Stimulated activated CD8-positive, alpha-beta memory T cell treated with anti-CD3 and anti-CD28 coated beads, Interleukin-4, amount 100 ng/mL, for 24 hours (primary cell): ENCODE measurements around the gene ARID3C.

Experiments
- DNase-seq: peaks from one replicate; pipeline ENCODE4 v3.0.0-alpha.2; 2020; ENCODE audit warnings: low read depth

ARID3C gene

DNA sequence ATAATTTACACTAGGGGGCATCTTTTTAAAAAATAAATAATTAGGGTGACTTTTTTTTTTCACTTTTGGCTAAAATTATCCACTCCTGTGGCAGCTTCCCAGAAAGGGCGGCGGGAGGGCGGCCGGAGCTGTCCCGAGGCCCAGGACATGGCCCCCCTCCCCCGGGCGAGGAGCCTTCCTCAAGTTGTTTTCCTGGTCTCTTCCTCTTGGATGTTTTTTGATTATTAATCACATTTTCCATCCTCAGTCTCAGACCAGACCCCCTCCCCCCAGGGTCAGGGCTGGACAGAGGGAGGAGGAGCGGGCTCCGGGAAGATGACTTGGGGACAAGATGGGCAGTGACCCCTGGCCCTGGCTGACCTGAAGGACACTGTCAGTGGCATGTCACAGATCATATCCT, 34.7 kb downstream of the ARID3C start:
- no peak for DNase-seq

DNA sequence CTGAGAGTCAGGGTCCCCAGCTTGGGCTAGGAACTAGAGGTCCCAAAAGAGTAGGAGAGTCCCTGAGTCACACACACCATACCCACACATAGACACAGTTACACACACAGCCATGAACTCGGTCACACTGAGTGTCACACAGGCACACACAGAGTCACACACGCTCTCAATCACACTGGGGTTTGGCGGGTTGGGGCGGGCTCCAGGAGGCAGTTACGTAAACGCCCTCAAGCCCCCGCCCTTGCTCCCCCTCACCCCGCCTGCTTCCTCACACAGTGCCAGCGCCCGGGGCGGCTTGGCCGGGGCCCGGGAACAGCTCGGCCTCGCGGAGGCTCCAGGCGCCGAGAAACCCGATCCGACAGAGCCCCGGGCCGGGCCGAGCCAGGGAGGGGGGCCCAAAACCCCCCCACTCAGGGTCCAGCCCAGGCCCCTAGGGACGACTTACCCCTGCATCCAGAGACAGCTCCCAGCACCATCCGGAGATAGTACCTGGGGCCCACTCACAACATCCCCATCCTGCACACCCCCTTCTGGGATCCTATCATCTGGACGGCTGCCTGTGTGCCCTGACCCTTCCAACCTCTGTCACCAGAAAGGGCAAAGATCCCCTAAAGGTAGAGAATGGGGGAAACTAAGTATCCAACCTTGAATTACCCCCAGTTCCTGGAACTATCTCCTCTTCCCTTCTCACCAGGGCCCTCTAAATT, 35.8 kb downstream of the ARID3C start:
- DNase-seq, result no peak

DNA sequence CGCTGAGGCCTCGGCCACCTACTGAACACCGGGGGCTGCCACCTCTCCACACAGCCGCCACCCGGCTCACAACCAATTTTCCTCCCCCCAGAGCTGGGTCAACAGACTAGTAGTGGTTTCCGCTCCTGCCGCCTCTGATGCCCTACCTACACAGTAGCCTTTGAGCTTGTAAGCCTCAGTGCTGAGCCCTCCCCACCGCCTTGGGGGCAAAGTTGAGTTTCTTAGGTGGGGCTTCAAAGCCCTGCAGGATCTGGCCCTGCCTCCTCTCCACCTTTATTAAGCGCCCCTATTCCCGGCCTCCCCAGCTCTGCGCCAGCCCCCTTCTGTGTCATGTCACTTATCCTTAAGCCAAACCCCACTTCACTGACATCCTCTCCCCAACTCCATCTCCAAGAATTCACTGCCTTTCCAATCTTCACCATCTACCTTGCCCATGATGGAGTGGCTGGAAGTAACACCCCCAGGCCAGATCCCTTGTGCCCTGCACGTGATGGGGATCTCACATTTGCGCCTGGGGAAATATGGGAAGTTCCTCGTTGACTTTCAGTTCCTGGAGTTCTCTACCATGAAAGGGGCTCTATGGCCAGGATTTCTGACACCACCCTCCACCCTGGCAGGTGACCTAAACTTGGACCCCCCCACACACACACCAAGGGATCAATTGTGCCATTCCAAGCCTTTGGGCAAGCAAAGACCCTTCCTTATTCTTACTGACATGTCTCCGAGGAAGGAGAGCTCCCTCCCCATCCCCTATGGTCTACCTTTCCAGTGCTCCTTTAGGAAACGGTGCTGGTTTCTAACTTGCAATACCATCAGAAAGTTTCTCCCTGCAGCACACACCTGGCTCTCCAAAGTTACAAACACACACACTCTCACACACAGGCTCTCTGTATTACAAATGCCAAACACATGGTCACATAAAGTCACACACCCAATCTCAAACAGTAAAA, 36.7 kb downstream of the ARID3C start:
- no peak for DNase-seq

DNA sequence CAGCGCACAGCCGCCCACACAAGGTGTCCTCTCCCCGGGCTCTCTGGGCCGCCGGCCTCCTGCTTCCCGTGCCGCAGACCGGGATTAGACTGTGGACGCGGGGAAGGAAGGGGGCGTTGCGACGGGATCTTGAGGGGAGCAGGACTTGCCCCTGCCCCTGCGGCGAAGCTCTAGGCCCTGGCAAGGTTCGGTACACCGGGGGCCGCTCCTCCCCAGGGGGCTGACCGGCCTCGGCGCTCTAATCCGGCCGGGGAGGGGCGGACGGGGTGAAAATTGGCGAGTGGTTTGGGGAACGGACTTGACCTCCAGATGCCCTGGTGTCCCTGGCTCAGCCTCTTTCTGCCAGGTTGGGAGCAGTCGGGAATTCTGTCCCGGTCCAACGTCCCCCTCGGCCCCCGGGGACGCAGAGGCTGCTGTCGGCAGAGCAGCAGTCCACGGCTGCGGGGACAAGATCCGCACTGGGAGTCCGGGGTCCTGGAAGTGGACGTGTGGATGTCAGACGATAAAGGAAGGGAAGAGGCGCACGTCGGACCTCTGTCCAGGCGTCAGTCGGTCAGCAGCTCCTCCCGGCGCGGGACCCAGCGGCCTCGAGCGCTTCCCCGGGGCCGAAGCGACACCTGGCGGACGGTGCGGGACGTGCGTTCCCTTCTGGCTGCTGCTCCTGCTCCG, 37.5 kb downstream of the ARID3C start:
- DNase-seq, result peak; percentile 70

DNA sequence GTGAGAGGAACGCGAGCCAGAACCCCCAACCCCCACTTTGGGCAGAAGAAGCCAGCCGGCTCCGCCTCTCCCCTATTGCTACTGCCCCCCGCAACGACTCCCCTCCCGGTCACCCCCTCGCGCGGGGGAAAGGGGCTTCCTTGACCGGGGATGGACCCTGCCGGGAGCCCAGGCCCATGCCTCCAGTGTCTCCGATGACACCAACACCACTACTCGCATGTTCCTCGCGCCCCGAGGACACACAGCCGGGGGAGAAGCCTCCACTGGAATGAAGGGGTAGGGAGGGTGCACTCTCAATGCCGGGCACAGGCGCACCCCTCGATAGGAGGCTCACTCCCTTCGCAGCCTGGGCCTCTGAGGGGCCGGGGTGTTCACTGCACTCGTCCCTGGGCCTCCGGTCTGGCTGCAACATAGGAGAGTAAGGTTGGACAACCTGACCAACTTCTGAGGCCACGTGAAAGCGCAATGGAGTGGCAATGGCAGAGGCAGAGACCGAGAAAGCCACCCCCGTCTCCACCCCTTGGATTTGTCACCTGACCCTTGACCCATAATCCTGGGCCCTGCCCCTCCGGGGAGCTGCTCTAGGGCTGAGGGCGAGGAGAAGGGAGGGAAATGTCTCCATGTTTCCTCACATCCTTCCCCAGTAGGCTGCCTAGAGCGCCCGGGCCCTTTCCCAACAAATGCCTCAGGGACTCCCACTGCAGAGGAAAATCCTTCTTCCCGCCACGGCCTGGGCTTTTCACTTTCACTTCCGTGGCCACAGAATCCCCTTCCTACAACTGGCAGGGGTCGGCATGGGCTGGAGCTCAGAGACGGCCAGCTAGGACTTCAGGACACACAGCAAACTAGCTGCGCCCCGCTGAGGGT, 38.3 kb downstream of the ARID3C start:
- DNase-seq, result no peak

DNA sequence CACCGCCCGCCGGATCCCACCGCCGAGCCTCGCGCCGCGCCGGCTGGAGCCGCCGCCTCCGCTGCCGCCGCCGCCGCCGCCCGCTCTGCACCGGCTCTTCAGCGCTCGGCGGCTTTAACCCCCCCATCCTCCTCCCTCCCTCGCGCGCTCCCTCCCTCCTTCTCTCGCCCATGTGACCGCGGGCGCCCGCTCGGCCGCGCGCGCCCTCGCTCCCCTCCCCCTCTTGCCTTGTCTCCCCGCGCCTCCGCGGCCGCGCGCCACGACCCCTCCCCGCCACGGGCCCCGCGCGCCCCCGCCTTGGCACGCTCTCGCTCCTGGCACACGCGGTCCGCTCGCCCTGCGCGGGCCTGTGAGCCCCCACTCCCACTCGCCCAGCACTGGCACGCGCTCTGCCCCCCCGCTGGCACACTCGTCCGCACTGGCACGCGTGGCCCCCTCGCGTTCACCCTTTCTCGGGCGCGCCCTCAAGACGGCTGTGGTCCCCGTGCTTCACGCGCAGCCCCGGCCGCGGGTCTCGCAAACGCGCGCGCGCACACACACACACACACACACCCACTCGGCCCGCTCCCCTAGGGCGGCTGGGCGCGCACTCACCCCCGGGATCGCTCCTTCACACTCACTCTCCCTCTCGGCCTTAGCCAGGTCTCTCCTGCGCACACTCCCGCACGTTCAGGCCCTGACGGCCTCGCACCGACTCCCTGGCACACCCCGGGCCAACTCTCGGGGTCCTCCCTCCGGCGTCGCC, 39.1 kb downstream of the ARID3C start, which contains the start of gene CNTFR:
TSS of gene CNTFR (minus strand) at position 89 of the 745 bp plus-strand sequence. CDS start 20,743 bp downstream, outside the sequence.
- DNase-seq, result no peak

DNA sequence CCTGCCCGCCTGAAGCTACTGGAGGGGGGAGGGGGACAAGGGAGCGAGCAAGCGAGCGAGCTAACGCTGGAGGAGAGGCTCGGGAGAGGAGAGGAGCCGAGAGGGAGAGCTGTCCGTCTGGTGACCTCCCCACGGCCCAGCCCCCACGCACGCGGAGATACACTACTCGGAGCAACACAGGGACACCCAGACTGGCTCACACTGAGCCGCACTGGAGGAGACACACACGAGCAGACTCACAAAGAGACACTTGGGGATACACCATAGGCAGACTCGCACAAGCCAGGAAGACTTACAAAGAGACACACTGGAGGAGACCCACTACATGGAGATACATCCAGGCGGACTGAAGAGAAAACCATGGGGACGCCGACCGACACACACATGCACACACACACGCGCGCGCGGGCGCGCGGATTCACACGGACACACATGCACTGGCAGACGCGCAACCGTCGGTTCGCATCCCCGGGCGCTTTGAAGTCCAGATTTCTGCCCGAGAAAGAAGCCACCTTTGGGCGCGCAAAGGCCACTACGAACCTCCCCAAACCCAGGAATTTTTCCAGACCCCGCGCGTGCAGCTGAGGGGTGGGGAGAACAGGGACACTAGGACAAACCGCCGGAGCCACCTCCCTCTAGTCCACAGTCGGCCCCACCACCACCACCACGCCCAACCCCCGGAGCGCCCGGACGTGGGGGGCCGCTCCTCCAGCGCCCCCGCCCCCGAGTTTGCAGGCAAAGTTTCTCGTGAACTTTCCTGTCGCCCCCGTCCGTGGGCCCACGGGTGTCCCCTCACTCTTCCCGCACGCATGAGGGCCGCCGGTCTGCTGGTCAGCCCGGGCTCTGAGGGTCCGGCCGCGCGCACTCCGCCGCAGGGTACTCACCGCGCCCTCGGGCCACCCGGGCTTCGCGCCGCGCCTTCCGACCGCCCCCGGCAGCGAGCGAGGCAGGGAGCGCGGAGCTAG, 39.9 kb downstream of the ARID3C start:
- no peak for DNase-seq

DNA sequence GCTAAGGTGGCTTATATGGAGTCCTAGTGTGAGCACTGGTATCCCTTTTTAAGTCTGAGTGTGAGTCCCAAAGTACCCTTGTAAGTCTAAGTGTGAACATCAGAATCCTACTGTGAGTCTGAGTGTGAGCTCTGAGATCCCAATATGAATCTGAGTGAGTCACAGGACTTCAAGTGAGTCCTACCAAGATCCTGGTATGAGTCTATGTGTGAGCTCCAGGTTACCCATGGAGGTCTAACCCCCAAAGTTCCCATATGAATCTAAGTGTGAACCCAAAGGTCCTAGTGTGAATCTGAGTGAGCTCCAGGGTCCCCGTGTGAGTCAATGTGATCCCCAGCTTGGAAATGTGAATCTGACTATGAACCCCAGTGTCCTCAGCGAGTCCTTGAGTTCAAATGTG, 41.6 kb downstream of the ARID3C start:
- DNase-seq, result no peak

DNA sequence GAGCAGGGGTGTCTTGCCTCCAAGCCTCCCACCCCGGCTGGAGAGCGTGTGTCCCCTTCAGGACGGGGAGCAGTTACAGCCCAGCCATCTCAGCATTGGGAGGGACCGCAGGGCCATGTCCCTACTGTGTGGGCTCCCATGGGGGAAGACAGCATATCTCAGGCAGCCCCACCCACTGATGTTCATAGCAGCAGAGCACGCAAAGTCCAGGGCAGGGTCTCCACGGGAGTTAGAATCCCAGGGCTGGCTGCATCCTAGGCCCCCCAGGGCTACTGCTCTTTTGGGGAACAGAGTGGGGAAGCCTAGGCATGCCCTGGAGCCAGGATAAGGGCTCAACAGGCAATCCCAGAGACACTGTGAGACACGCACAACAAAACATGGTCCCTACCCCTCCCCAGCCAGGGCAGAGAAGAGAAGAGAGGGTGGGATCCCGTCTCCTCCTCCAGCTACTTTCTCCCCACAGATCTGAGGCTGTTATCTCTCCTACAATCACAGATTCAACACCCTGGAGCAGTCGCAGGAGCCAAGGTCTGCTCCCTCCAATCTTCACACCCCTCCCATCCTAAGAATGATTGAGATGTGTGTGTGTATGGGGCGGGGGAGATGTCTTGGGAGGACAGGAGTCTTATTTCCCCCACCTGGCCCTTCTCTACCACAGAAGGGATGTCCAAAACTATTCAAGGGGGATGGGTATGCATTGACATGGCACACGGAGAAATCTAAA, 42.8 kb downstream of the ARID3C start:
- DNase-seq, result no peak

DNA sequence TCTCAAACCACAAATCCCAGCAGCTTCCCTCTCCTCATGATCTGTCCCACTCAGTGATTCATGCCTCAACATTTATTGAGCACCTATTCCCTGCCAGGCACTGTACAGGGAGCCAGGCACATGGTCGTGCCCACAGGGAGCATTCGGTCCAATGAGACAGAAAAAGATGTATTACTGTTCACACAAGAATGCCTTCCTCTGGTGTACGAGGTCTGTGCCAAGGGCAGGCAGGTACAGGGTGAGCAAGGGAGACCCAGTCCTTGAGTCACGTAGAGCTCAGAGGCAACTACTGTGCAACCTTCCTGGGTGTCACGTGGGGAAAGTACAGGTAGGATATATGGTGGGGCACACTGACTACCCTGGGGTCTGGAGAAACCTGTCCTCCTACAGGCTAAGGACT, 43.9 kb downstream of the ARID3C start:
- DNase-seq, result no peak

DNA sequence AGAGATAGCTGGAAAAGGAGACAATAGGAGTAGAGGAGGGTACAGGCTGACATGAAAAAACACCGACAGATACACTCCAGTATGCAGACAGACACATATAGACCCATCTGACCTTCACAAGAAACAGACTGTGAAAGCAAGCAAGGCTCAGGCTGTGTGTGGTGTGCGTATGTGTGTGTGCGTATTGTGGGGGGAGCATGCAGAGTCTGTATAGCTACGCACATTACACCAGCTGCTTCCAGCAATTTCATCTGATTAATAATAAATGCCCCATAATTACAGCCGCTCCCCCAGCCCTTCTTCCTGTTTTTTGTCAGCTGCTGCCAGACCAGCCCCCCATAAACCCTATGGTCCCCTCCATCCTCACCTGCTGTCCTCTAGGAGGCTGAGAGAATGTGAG, 46.1 kb downstream of the ARID3C start:
- DNase-seq, result no peak

DNA sequence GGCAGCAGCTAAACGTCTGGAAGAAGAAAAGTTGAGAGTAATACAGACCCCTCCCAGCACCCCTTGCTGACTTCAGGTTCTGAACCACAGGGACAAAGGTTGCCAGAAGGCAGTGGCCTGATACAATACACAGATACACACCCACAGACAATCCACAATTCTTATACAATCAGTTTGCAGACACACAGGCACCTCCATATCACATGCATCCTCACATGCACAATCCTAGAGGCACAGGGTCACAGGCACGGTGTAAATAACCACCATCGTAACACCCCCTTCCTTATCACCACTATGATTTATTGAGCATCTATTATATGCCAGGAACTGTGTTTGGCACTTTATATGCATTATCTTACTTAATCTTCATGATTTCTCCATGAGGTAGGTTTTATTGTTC, 47.5 kb downstream of the ARID3C start:
- DNase-seq, result no peak

DNA sequence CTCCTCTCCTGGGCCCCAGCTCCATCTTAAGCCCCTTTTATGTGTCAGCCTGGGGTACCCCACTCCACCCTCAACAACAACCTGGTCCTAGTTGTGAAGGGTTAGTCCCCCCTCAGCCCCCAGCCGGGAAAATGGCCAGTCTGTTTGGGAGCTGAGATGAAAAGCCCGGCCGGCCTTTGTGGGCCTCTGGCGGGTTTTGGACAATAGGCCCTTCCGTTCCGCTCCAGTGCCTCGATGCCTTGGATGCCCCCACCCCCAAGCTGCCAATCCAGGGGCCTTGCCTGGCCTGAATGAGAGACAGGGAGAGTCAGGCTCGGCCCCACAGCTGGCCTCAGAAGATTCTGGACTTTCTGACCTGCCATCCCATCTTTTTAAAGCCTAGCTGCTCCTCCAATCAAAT, 48.5 kb downstream of the ARID3C start:
- no peak for DNase-seq

DNA sequence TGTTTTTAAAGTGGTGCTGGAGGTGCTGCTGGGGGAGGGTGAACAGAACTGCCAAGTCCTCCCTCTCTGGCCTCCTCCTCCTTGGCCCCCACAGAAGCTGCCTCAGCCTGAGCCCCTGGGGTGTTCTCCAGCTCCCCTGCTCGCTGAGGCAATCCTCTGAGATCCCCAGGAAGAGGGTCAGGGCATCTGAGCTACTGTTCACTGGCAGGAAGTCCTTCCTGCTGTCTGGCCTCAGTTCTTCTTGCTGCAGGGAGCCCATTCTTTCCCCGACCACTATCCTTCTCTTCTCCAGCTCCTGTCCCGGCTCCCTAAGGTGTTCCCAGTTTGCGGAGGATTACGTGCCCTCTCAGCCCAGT, 49.1 kb downstream of the ARID3C start:
- DNase-seq, result no peak

DNA sequence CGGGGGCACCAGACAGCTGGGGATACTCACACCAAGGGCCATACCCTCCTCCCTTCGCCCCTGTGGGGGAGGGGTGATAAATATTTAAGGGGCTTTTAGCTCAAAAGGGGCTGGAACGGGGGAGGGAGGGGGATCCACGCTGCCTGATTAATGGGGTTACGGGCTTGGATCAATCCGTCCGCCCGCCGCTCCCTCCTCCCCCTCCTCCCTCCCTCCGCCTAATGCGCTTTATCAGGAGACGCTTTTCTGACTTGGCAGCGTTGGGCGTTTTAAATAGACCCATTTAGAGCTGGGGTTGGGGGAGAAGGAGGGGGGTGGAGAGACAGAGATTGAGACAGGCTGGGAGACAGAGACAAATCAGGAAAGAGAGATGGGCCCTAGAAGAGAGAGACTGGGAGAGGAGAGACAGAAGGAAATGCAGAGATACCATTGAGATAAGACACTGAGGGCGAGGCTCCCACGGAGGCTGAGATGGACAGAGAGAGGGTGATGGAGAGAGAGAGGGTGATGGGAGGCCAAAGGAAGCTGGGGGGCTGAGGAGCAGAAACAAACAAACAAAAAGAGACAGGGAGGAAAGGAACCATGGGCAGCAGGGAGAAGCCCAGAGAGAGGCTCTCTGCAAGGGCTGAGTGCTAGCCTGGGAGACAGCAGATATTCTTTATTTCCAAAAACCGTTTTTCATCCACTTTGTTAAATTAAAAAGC, 49.6 kb downstream of the ARID3C start:
- no peak for DNase-seq

DNA sequence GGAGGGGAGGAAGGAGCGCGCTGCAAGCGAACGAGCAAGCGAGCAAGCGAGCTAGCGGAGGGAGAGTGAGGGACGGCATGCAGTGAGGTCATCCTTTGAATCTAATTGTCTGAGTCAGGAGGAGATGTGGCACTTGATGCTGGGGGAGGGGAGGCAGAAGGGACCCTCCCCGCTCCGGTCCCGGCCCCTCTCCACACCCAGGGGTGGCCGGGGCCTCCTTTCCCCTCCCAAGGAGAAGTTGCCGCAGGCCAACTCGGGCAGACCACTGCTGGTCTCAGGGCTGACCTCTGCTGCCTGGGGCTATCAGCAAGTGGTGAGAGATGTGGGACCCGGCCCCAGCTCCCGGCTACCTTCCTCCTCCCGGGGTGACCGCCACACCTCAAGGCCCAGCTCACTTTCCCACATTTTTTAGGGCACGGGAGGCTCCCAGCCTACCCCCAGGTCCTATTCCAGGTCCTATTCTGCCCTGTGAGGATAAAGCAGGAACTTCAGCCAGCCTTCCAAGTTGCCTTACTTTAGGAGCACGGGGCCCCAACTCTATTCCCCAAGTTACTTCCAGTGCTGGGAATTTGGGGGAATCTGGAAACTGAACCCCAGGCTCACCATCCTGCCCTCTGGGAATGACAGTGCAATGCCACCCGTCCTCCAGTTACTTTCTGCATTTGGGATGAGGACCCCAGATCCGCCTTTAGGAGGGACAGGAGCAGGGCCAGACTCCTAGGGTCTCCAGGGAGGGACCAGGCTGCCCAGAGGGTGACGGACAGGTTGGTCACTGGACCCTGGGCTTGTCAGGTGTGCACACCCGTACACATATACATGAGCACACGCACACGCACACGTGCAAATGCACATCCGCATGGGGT, 50.4 kb downstream of the ARID3C start:
- no peak for DNase-seq

DNA sequence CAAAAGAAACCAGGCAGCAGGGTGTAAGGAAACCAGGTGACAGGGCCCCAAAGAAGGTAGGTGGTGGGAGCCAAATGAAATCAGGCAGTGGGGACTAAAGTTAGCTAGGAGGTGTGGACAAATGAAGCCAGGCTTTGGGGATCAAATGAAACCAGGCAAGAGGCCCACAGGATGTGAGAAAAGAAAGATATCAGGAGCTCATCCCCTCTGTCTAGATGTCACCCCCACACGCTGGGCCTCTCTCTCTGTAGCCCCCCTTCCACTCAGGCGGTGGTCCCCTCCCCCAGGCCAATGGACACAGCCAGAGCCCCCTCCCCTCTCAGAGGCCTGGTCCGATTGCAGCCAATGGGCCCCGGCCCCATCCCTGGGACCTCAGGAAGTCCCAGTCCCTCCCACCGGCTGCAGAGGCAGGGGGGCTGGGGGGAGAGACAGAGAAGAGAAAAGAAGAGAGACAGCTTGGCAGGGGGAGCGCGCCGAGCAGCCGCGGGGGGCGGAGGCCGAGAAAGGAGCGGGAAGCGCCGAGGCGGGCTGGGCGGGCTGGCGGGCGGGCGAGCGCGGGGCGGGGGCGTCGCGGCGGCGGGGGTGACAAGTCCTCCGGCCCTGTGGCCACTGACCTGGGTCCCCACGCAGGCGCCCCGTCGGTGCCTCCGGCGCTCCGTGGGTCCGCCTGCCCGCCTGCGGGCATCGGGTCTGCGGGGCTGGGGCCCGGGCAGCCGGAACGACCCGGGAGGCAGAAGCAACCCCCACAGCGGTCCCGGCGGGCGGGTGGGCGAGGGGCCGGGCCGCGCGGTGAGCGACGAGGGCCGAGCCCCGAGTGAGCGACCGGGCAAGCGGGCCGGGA, 51.2 kb downstream of the ARID3C start:
- DNase-seq, result no peak
